Measurements from ENCODE around the gene DDX27.

The DDX27 gene

DNA sequence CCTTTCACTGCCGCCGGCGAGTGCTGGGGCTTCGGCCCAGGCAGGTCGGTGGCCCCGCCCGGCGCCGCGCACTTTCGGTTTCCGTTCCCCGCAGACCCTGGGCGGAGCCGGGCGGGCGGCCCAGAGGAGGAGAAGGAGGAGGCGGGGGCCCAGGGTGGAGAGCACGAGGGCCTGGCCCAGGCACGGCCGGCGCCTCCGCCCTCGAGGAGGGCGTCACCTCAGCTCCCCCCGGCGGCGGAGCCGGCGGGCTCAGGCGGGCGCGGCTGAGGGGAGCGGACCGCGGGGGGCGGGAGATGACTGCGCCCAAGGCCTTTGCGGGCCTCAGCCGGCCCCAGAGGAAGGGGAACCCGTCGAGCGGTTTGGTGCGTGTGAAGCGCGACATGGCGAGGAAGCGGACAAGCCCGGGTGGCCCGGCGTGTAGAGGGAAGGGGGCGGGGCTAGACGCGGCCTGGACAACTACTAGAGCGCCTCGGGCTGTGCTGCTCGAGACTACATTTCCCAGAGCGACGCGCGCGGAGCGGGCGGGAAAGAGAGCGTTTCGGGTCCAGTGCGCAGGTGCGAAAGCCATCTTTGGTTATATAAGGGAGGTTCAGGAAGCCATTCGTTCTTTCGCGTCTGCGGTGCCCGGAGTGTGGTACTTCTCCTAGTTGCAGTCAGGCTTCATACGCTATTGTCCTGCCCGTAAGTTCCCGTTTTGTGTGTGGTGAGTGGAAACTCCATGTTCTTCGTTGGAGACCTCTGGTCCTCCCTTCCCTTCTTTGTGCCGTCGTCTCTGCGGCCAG is 59.0 kb downstream of the DDX27 start, which contains the start of gene ZNFX1:
Gene ZNFX1 (minus strand): TSS at position 22 of the 782 bp plus-strand sequence. CDS start 2,218 bp downstream, outside the sequence.
- DNase-seq (ENCODE audit: low read depth in 3 of 3), result peak; percentile 97 to 99 (median 97)

DNA sequence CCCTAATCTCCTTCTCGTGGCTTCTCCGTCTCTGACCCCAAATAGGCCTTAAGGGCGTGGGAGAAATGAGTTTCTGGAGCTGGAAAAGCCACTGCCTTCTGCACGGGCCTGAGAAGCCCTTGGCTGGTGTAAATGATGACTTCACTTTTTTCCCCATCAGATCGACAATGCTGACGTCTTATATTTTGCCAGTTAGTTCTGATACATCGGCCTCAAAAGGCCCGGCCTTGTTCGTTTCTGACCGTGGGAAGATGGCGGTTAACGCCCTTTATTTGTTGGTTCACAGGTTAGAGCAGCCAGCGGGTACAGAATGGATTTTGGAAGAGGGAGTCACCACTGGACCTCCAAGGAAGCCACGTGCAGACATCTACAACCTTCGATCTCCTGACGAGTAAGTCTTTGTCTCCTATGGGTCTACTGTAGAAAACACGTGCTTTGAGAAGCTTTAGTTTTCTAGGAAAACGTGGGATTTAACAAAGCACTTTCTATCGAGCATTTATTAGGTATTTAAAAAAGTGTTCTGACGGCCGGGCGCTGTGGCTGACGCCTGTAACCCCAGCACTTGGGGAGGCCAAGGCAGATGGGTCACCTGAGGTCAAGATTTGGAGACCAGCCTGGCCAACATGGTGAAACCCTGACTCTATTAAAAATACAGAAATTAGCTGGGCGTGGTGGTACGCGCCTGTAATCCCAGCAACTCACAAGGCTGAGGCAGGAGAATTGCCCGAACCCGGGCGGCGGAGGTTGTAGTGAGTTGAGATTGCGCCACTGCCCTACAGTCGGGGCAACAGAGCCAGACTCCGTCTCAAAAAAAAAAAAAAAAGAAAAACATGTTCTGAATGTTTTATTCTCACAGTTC is 59.8 kb downstream of the DDX27 start:
- peak in 1 of 3 donors; percentile 35 for DNase-seq (ENCODE audit: low read depth in 3 of 3)

DNA sequence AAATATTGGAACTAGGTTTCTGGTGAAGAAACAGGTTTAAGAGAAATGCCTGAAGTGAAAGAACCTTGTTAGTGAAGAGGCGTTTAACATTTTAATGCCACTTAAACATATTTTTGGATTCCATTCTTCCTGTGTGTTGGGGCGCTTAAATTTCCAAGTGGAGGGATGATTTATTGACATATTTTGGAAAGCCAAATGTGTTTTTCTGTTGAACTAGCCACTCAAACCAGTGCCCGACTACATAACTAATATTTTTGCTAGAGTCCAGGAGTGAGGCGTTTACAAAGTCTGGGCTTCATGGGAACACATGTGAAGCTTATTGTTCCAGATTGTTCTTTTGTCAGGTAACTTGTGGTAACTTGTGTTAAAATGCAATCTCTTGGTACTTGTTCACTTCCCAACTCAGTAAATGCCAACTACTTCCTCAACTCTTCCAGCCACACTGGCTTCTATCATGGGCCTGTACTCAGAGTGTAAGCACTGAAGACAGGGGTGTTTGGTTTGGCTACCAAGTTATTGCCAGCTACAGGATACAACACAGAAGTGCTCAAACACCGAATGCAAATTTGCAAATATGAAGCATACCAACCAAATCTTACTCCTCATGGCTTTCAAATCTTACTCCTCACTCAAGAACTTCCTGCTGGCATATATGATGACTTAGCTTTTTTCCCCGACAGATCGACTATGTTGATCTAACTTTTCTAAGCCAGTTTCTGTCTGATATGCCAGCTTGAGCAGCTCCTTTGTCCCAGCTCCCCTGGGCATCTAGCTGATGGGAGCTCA is 60.7 kb downstream of the DDX27 start:
- no peak for DNase-seq (ENCODE audit: low read depth in 3 of 3)

DNA sequence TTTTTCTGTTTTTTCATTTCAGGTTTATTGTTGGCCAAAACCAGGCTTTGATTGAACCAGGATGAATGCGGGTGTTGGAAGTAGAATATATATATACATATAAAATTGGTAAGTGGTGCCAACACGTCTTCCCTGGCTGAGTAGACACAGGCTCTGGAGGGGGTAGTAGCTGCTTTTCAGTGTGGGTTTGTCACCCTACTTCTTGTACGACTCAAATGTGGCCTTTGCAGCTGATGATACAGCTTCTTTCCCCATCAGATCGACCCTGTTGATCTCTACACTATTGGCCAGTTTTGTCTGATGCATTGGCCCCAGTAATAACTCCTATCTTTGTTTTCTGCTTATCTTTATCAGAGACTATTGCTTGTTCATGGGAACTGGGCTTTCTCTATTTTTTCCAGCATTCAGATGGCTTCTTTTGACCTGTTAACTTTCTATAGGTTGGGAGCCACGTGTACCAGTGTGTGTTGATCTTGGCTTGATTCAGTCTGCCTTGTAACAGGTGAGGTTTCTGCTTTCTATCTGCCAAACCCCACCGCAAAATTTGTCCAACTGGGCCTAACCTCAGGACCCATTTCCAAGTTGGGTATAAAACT is 61.3 kb downstream of the DDX27 start:
- no peak for DNase-seq (ENCODE audit: low read depth in 3 of 3)

DNA sequence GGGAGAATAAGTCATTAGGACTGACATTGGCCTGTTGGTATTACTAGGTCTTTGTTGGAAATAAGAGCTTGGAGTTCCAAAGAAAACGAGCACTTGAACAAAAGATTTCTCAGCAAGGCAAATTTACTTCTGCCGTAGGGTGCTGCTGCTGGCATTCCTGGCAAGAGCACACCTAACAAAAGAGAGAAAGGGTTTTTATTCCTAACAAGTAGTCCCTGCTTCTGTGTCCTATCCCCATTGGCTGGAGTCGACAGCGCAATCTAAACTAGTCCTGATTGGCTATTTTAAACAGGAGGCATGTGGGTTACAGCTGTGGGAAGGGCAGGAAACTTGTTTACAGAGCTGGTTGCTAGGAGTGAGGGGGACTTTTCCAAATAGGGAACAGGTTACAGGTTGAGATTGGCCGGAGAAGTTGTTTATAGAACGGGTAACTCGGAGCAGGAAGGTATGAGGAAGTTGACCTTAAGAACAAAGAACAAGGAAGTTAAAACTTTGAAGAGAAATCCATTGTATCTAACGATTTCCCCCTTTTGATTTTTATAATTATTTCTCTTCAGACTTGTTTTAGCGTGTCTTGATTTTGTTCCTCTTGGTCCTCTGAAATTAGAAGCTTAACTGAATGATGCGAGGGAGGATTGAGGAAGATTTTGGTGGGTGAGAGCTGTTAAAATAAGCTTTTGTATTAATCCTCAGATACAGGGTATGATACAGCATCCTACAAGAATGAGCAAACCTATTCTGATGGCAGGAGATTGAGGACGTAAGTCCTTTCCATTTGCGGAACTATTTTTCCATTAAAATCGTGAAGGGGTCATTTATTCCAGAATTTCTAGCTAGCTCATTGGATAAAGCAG is 62.1 kb downstream of the DDX27 start:
- no peak for DNase-seq (ENCODE audit: low read depth in 3 of 3)

DNA sequence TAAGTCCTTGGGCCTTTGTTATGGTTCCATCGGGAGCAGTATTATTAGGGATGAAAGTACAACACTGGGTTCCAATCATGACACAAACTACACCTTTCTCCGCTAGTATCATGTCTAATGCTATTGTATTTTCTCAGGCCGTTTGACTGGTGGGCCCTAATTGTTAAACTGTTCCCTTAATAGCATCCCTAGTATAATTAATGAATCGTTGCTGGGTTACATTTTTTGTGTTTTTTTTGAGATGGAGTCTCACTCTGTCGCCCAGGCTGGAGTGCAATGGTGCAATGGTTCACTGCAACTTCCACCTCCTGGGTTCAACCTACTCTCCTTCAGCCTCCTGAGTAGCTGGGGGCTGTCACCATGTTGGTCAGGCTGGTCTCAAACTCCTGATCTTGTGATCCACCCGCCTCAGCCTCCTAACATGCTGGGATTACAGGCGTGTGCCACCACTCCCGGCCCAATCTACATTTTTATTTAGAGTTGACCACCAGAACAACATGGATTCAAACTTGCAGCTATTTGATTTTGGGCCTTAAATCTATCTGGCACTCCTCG is 62.8 kb downstream of the DDX27 start:
- DNase-seq (ENCODE audit: low read depth in 3 of 3), result no peak

DNA sequence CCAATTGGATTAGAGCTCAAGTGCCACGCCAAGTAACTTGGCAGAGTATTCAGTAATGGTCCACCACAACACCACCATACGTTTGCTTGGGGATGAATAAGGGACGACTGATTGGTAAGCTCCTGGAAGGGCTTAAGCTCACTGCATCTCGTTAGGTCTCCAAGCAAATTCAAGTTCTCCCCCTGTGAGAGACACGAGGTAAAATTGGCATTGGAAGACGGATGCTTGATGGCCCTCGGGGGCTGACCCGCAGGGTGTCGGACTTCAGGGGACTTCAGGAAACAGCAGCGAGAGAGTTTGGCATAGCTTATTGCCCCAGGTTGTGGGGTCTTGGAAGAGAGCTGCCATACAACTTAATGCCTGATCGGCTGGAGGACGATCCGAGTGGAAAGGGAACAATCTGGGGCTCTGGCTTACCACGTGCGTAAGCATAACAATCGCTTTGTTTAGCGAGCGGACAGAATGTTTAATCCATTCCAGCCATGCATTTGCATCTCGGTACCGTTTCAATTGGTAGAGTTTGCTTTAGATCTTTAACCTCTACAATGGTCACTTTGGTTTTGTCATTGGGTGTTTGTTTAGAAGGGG is 63.5 kb downstream of the DDX27 start:
- DNase-seq (ENCODE audit: low read depth in 3 of 3), result no peak

DNA sequence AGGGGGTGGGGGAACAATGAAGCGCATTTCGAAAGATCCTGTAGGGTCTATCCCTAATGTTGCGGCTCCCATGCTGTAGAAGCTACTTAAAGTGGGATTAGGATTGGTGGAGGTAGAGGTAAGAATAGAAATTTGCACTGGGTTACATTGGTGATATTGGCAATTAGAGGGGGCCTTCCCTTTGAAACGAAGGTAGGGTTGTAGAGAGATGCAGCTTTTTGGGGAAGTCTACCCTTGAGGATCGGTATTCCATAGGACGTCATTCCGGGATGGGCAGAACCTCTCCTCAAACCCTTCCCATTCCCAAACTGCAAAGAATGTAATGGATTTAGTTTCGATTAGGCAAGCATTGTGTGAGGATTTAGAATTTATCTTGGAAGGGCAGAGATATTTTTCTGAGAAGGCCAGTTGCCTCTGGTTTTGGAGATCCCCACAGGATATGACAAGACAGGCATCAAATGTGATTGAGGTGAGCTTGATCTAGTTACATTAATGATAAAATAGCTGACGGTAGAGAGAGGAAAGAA is 64.0 kb downstream of the DDX27 start:
- DNase-seq (ENCODE audit: low read depth in 3 of 3), result no peak

DNA sequence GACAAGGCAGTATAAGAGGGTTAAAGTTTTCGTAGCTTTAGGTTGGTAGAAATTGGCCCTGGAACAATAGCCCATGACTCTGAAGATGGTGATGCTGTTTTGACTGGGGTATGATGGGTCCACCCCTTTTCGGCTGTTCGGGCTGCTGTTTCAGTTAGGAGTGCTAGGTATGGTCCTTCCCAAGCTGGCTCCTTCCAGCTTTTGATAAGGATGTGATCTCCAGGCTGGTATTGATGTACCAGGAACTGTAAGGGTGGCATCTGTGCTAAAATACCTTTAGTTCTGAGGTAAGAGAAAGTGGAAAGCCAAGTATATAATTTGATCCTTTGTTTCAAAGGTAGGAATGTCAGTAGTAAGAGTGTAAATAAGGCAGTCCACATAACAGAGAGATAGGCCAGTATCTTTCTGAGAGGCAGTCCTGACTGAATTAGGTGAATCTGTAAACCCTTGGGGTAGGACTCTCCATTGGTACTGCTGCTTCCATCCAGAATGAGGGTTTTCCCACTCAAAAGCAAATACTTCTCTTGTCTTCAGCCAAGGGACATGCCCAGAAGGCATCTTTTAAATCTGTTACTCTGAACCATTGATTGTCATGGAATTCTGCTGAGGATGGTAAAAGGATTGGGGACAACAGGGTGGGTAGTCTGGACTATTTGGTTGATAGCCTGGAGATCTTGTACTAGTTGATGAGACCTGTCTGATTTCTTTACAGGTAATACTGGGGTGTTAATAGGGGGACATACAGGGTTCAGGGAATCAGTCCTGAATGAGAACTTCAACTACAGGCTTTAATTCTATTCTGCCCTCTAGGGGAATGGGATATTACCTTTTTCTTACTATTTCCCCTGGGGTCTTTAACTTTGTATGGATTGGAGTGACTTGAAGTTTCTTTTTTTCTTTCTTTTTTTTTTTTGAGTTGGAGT is 64.7 kb downstream of the DDX27 start:
- DNase-seq (ENCODE audit: low read depth in 3 of 3), result no peak

DNA sequence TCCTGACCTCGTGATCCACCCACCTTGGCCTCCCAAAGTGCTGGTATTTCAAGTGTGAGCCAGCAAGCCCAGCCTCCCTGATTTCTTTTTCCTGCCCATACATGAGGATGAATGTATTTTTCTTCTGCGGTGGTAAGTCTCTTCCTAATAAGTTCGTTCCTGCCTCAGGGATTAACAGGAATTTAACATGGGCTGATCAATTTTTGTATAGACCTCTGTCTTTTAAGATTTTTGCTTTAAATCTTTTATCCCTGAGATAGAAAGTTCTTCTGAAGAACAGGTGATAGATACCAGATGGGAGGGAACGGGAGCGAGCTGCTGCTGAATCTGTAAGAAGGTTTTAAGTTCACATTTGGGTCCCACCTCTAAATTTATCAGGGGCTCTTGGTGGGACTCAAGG is 65.6 kb downstream of the DDX27 start:
- DNase-seq (ENCODE audit: low read depth in 3 of 3), result no peak

DNA sequence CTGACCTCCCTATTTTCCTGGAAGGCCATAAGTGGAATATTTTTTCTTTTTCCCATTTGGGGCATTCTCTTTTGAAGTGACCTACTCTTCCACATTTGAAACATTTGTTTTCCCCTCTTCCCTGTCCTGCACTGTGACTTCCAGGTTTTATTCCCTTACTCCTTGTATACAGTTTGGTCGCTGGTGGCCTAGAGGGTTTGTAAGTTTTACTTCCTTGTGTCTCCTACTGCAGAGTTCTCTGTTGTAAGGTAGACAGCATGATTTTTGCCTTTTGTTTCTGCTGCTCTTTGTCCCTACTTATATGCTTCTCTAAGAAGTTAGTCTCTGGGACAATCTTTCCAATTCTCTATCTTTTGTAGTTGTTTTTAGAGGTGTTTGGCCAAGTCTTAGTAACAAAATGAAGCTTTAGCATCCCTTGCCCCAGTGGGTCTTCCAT is 66.0 kb downstream of the DDX27 start:
- DNase-seq (ENCODE audit: low read depth in 3 of 3), result no peak

DNA sequence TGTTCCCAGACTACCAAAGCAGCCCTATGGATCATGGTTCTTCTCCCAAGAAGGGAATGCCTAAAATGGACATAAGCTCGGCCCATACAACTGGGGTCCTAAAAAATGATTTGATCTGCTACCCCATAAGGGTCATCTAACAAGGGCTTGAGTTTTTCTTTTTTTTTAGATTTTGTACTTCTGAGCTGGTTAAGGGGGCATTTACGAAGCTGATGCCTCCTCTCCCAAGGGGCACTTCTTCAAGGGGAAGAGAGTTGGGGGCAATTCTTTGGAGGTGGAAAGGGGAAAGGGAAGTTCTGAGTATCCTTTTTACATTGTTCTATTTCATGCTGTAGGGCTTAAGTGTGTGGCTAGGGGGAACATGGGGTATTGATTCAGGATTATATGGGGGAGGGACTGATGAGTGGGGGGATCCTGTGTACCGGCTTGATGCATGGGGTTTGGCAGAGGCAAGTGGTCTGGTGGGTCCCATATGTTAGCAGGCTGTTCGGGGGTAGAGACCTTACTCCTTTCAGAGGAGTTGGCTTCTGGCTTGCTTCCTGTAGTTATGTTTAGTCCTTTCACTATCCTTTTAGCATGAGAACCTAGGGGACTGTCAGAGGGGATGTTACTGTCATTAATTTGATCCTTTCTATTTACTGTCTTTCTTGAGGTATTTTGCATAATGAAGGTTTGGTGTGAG is 66.7 kb downstream of the DDX27 start:
- no peak for DNase-seq (ENCODE audit: low read depth in 3 of 3)

DNA sequence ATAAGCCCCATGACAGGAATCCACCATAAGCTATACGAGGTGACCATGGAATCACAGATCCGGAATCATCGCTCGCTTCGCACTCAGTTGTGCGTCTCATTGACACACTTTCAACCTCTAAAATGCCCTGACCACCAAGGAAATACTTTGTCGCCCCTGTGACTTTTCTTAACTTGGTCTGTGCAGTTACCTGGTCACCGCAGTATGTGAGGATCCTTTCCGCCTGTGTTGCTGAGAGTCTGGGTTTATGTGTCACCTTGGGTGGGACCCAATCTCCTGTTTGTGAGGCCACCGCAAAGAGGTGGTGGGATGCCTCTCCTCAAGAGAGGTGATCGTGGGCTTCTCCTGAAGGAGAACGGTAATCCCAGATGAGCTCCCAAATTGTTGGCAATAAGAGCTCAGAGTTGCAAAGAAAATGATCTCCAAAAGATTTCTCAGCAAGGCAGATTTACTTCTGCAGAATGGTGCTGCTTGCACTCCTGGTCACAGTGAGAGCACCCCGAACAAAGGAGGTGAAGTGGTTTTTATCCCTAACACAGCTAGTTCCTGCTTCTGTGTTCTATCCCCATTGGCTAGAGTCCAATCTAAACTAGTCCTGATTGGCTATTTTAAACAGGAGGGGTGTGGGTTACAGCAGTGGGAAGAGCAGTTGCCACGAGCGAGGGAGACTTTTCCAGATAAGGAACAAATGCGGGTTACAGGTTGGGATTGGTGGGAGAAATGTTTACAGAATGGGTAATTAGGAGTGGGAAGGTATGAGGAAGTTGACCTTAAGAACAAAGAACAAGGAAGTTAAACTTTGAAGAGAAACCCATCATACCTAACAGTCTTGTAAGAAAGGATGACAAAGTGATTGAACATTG is 67.7 kb downstream of the DDX27 start:
- no peak for DNase-seq (ENCODE audit: low read depth in 3 of 3)

DNA sequence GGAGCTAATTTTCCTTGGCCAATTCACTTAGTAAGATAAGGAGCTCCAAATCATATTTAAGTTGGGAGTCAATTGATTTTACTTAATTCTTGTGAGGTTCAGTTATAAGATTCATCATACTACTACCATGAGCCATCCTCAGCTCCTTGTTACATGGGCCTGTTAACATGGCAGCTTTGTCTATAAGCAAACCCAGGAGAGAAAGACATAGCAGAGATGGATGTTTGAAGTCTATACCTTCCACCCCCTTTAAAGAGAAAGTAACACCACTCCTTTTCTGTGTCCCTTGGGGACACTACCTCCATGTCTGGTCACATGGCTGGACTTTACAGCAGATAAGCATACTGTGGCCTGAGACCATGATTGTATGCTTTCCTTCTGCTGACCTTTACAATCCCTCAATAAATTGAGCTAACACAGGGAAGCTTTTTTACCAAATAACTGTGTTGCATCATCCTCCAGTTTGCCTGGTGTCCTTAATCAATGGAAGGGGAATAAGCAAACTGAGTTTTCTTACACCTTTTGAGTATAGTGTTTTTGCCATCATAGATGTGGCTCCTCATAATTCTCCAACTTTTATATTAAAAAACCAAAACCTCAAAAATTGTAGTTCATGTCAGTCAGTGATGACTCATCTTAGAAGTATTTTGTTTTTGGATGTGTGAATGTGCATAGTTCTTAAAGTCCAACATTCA is 68.5 kb downstream of the DDX27 start:
- no peak for DNase-seq (ENCODE audit: low read depth in 3 of 3)

DNA sequence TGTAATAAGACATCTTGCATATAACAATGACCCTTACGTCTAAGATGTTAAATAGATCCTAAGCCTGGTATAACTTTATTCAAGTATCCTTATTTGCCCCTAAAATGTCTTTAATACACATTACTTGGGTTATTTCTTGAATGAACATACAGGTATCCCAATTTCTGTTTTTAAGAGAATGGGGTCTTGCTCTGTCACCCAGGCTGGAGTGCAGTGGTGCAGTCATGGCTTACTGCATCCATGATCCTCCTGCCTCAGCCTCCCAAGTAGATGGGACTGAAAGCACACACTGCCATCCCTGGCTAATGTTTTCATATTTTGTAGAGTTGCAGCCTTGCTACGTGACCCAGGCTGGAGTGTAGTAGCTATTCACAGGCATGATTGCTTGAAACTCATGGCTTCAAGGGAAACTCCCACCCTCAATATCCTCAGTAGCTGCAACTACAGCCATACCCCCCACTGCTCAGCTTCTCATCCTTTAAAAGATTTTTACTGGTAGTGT is 69.1 kb downstream of the DDX27 start:
- DNase-seq (ENCODE audit: low read depth in 3 of 3), result no peak
